ENCODE data around the gene CLPSL2.

Gene CLPSL2

DNA sequence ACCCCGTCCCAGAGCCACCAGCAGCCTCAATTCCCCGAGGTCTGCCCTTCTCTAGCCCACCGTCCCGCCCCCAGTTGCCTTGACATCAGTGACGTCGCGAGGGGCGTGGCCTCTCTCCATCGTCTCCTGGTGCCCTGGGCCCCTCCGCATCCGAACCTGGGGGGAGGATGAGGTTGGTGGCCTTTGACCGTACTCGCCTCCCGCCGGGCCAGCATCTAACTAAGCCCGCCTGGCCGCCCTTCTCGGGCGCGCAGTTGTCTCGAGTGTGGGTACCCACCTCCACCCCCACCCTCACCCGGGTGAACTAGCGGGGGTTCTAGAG is 45.0 kb upstream of the CLPSL2 start:
- peak overlapping the region; percentile 100 for H3K27ac ChIP-seq
- TF ChIP-seq, protein P1, sequence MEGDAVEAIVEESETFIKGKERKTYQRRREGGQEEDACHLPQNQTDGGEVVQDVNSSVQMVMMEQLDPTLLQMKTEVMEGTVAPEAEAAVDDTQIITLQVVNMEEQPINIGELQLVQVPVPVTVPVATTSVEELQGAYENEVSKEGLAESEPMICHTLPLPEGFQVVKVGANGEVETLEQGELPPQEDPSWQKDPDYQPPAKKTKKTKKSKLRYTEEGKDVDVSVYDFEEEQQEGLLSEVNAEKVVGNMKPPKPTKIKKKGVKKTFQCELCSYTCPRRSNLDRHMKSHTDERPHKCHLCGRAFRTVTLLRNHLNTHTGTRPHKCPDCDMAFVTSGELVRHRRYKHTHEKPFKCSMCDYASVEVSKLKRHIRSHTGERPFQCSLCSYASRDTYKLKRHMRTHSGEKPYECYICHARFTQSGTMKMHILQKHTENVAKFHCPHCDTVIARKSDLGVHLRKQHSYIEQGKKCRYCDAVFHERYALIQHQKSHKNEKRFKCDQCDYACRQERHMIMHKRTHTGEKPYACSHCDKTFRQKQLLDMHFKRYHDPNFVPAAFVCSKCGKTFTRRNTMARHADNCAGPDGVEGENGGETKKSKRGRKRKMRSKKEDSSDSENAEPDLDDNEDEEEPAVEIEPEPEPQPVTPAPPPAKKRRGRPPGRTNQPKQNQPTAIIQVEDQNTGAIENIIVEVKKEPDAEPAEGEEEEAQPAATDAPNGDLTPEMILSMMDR (conservative IDR thresholded peaks at IDR 0.05), result no peak

DNA sequence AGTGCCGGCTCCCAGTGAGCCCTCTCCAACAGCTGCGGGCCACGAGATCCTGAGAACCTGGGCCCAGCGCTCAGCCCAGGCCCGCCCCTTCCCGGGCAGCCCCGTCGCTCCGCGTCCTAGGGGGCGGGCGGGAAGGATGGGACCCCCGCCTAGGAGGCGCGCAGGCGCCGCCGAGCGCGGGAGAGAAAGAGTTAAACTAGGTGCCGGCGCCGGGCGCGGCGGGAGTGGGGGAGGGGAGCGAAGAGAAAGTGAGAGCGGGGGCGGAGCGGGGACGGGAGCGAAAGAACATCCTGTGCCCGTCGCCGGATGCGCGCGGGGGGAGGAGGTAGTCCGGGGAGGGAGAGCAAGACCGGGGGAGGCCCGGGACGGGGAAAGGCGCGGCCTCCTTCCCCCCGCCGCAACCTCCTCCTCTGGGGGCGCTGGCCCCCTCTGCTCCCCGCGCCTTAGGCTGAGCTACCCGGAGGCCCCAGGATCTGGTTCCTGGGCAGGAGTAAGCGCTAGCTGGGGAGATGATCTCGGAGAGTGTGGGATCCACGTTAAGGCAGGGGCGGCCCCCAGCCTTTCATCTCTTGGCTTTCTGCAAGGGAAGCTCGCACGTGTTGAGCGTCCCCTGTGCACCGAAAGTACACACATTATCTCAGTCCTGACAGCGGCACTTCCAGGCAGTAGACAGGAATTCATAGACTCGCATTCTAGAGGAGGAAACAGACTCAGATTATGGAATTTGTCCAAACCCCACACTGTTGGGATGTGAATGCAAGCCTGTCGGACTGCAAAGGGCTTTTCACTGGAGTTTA is 44.5 kb upstream of the CLPSL2 start:
- TF ChIP-seq, protein P1 (conservative IDR thresholded peaks at IDR 0.05), result 0 out of 2 replicates have a peak, but pooled peaks have one; percentile 5
- H3K27ac ChIP-seq, result peak overlapping the region; percentile 100

DNA sequence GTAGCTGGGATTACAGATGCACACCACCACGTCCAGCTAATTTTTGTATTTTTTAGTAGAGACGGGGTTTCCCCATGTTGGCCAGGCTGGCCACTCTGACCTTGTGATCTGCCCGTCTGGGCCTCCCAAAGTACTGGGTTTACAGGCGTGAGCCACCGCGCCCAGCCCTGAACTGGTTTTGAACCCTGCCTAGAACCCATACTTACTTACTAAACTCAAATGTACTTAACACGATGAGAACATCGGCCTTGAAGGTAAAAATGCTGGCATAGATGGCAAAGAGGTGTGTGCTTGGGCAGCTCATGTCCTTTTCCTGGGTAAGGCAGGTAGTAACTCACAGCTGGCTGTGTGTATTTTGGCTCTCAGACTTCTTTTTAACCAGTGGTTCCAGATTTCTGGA is 42.8 kb upstream of the CLPSL2 start:
- peak overlapping the region; percentile 100 for H3K27ac ChIP-seq
- TF ChIP-seq, protein P1 (conservative IDR thresholded peaks at IDR 0.05), result no peak

DNA sequence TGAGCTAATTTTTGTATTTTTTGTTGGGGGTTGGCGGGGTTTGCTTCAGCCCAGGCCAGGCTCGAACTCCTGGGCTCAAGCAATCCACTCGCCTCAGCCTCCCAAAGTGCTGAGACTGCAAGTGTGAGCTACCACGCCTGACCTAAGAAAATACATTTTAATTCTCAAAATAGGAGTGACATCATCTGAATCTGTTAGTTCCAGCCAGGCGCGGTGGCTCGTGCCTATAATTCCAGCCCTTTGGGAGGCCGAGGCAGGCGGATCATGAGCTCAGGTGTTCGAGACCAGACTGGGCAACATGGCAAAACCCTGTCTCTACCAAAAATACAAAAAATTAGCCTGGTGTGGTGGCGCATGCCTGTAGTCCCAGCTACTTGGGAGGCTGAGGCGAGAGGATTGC is 42.1 kb upstream of the CLPSL2 start:
- H3K27ac ChIP-seq, result peak overlapping the region; percentile 100

DNA sequence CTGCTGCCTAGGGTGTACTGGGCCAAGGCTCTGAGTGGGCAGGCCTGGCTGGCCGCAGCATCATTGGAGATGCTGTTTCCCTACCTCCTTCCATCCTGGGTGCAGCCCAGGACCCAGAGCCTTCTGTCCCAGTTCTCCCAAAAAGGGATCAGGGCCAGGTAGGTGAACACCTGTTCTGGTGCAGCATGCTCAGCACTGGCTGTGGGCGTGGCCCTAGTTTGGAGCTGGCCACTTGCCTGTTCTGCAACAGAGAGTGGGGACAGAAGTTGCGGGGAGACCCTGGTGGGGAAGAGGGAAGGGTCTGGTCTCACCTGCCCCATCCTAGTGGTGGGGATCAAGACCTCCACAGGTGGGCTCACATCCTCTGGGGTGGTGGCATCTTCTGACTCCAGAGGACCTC is 40.9 kb upstream of the CLPSL2 start:
- no peak overlapping the region for H3K27ac ChIP-seq
- TF ChIP-seq, protein P1 (conservative IDR thresholded peaks at IDR 0.05), result no peak

DNA sequence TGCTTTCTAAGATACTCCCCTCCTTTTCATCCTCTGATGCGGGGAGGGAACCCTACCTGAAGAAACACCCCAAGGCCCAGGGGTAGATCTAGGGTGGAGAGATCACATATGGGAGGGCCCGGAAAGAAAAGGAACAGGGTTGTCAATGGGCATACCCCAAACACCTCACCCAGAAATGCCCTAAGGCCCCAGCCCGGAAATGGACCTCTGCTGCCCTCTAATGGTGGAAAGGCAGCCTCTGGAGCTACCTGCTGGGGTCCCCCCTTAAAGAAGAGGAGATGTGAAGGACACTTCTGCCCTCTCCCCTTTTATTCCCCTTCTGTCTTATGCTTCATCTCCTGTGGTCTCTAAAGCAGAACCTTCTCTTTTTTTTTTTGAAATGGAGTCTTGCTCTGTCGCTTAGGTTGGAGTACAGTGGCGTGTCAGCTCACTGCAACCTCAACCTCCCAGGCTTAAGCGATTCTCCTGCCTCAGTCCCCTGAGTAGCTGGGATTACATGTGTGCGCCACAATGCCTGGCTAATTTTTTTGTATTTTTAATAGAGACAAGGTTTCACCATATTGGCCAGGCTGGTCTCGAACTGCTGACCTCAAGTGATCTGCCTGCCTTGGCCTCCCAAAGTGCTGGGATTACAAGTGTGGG is 40.0 kb upstream of the CLPSL2 start:
- H3K27ac ChIP-seq, result peak overlapping the region; percentile 11; the same call in 1 of the 2 replicates
- TF ChIP-seq, protein P1 (conservative IDR thresholded peaks at IDR 0.05), result peak; percentile 90

DNA sequence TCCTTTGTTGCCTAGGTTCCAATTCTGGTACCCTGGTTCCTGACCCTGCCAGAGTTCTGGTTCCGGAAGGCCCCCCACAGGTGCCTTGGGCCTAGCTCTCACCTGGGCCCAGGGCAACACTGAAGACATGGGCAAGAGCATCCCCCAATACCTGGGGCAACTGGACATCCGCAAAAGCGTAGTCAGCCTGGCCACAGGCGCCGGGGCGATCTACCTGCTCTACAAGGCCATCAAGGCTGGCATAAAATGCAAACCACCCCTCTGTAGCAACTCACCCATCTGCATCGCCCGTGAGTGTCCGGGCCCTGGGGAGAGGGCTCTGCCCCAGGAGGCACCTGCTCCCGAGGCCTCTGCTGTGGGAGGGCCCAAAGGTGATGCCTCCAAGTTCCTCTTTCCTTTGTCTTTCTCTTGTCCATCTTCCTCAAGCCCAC is 39.4 kb upstream of the CLPSL2 start, which contains the start of gene ARMC12:
TSS of gene ARMC12 (plus strand) at position 51 of the 431 bp plus-strand sequence. CDS start at position 128, 77 bp downstream.
- peak within 1 kb of the TSS; percentile 11; the same call in 1 of the 2 replicates for H3K27ac ChIP-seq
- TF ChIP-seq, protein P1 (conservative IDR thresholded peaks at IDR 0.05), result no peak

Data from VCaP (cell line).